ENCODE measurements around the gene C13orf46.

Gene C13orf46

GRCh38 chr13:113946409-113947181 is 27.3 kb downstream of the C13orf46 start:
- no peak for DNase-seq (ENCODE audit: low read depth, low spot score)

GRCh38 chr13:113945857-113946408 is 27.9 kb downstream of the C13orf46 start:
- no peak for DNase-seq (ENCODE audit: low read depth, low spot score)
- H3K4me3 ChIP-seq (ENCODE audit: low read length): no peak overlapping the region

More at GRCh38 chr13:113946409-113947181, 27.3 kb downstream of the C13orf46 start:
- H3K4me3 ChIP-seq (ENCODE audit: low read length): no peak overlapping the region

- no peak overlapping the region for H3K4me3 ChIP-seq (ENCODE audit: low read length)
- DNase-seq (ENCODE audit: low read depth, low spot score): no peak
Observed at GRCh38 chr13:113943821-113944565, 29.9 kb downstream of the C13orf46 start.

GRCh38 chr13:113942591-113943103 is 31.2 kb downstream of the C13orf46 start:
- H3K4me3 ChIP-seq (ENCODE audit: low read length): no peak overlapping the region
- no peak for DNase-seq (ENCODE audit: low read depth, low spot score)

- no peak for DNase-seq (ENCODE audit: low read depth, low spot score)
- H3K4me3 ChIP-seq (ENCODE audit: low read length): no peak overlapping the region
Observed at GRCh38 chr13:113941571-113942191, 32.2 kb downstream of the C13orf46 start.

DNA sequence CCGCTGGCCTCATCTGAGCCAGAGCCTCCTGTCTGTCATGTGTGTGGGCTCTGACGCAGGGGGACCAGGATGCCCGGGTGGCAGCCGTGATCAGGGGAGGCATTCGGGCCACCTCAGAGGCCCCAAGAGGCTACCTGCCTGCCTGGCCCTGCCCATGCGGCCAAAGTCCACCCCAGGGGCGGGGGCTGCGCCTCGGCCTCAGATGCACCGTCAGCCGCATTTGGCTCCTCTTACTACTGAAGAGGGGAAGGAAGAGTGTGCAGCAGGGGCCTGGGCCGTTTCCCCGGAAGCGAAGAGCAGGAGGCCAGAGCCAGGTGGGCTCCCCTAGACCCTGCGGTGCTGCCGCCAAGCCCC is 34.0 kb downstream of the C13orf46 start:
- no peak for DNase-seq (ENCODE audit: low read depth, low spot score)
- H3K4me3 ChIP-seq (ENCODE audit: low read length): no peak overlapping the region

GRCh38 chr13:113939129-113939943 is 34.5 kb downstream of the C13orf46 start:
- H3K4me3 ChIP-seq (ENCODE audit: low read length): no peak overlapping the region
- no peak for DNase-seq (ENCODE audit: low read depth, low spot score)

- no peak overlapping the region for H3K4me3 ChIP-seq (ENCODE audit: low read length)
- DNase-seq (ENCODE audit: low read depth, low spot score): no peak
Observed at GRCh38 chr13:113938716-113939115, 35.2 kb downstream of the C13orf46 start.

DNA sequence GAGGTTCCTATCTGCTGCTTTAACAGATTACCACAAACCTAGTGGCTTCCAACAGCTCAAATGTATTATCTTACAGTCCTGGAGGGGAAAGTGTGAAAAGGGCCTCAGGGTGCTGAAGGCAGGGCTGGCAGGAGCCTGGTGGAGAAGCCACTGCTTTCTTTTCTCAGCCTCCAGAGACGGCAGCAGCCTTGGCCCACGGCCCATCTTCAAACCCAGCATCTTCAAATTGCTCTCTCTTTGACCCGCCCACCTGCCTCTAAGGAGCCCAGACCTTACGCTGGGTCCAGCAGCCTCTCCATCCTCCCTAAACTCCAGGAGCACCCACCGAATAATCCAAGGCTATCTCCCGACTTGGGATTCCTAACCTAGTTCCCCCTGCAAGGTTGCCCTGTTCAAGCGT is 35.6 kb downstream of the C13orf46 start:
- no peak for DNase-seq (ENCODE audit: low read depth, low spot score)
- H3K4me3 ChIP-seq (ENCODE audit: low read length): no peak overlapping the region

DNA sequence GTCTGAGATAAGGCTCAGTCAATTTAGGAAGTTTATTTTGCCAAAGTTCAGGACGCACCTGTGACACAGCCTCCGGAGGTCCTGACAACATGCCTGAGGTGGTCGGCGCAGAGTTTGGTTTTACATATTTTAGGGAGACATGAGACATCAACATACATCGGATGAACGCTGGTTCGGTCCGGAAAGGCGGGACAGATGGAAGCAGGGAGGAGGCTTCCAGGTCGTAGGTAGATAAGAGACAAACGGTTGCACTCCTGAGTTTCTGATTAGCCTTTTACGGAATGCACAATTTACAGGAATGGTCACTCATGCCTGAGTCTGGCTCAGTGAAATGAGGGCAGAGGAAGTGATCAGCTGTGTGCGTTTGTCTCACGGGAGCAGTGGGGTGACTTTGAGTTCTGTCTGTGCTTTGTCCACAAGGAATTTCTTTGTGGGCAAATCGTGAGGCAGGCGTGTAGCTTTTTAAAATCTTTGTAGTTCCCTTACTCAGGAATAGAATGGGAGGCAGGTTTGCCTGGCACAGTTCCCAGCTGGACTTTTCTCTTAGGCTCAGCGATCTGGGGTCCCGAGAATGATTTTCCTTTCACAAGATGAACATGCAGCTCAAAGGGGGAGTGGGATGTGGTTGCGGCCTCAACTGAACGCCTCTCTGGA is 36.2 kb downstream of the C13orf46 start:
- no peak overlapping the region for H3K4me3 ChIP-seq (ENCODE audit: low read length)
- no peak for DNase-seq (ENCODE audit: low read depth, low spot score)

DNA sequence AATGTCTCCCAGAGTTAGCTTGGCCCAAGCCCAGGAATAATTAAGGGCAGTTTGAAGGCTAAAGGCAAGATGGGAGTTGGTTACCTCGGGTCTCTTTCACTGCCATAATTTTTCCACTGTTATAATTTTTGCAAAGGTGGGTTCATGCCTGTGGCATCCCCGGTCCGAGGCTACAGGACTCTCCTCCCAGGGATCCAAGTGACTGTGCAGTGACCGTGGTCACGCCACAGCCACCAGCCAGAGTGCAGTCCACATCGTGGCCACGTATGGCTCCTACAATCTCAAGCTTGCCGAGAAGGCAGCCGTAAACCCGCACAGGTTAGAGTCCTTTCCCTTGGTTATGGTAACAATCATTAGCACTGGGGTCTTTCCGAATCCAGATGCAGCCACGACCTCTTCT is 36.8 kb downstream of the C13orf46 start:
- no peak overlapping the region for H3K4me3 ChIP-seq (ENCODE audit: low read length)
- no peak for DNase-seq (ENCODE audit: low read depth, low spot score)

DNA sequence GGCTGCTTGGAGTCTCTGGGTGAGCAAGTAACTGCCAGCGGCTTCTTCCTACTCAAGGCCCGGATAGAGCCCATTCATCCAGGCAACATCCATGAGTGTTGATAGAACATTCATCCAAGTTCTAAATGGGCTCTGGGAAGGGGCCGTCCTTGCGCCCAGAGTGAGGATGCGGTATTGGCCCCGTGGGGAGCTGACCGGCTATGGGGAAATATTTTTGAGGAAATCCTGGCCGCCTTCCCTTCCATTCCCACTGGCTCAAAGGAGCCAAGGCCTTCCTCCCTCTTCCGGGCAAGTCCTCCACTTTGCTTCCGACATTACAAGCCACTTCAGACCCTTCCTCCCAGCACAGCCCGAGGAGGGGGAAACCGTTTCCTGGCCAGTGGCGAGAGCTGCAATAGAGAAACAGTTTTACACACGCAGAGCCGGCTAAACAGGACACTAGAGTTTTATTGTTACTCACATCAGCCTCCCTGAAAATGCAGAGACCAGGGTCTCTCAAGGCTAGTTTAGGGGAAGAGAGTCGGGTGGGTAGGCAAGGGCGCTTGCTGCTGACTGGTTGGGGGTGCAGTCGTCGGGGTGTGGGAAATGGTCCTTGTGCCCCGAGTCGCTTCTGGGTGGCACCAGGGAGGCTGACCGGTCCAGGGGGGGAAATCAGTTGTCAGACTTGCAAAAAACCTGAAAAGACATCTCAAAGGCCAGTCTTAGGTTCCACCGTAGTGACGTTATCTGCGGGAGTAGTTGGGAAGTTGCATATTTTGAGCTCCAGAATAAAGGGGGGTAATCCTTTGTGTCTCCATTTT is 37.5 kb downstream of the C13orf46 start:
- H3K4me3 ChIP-seq (ENCODE audit: low read length): no peak overlapping the region
- no peak for DNase-seq (ENCODE audit: low read depth, low spot score)

DNA sequence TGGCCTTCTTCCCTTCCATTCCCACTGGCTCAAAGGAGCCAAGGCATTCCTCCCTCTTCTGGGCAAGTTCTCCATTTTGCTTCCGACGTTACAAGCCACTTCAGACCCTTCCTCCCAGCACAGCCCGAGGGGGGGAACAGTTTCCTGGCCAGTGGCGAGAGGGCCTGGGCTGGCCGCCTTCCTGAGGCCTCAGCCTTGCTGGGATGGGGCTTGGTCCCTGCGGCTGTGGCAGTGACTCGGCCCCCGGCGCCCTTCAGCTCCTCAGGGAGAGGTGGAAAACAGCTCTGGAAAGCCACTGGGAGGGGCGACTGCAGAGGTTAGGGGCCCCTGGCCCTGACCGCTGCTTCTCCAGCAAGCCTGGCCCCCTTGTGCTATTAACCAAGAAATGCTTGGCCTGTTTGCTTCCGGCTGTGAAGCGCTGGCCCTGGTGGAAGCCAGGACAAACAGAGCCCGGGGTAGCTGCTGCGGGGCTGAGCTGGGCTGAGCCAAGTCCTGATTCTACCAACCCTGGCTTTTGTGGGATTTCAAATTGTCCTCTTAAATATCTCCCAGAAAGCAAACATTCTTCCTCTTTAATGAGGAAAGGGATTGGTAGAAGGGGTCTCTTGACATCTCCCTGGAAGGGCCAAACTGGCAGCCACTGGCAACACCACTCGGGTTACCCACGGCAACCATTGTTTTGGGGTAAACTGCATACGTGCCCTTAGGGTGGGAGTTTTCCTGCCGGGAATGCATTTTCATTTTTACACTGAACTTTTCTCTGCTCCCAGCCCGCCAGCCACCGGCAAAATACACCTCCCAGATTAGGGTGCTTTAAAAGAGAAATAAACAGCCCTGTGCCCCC is 38.7 kb downstream of the C13orf46 start:
- no peak for DNase-seq (ENCODE audit: low read depth, low spot score)
- no peak overlapping the region for H3K4me3 ChIP-seq (ENCODE audit: low read length)

DNA sequence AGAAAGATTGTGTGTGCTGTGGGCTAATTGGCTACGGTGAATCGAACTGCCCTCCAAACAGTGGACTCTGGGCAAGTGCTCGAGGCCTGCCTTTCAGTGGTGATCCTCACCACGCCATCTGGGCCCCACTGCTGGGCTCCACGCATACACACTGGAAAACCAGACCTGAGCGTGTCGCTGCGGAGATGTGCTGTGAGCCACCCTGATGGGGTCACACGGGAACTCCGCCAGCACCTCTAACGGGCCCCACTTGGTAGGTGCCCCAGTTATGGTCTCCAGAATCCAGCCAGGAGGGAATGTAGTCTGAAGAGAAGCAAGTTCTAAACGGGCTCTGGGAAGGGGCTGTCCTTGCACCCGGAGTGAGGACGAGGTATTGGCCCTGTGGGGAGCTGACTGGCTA is 39.3 kb downstream of the C13orf46 start:
- no peak overlapping the region for H3K4me3 ChIP-seq (ENCODE audit: low read length)

GRCh38 chr13:113933901-113934300 is 40.0 kb downstream of the C13orf46 start:
- no peak overlapping the region for H3K4me3 ChIP-seq (ENCODE audit: low read length)
- no peak for DNase-seq (ENCODE audit: low read depth, low spot score)

More for the DNA sequence above, 39.3 kb downstream of the C13orf46 start:
- no peak for DNase-seq (ENCODE audit: low read depth, low spot score)

GRCh38 chr13:113931841-113932459 is 41.9 kb downstream of the C13orf46 start:
- no peak for DNase-seq (ENCODE audit: low read depth, low spot score)
- H3K4me3 ChIP-seq (ENCODE audit: low read length): no peak overlapping the region
